ENCODE data around the gene OR2V2.

- TF ChIP-seq CTCF (conservative IDR thresholded peaks at IDR 0.05; ENCODE audit: low read depth, low read length) (no peak), EZH2 (IDR thresholded peaks at IDR 0.05; ENCODE audit: borderline replicate concordance, low read depth, low read length, poor library complexity, severe bottlenecking) (no peak)
Measured at GRCh38 chr5:181120306-181120705, 27.1 kb upstream of the OR2V2 start.
